H9 (cell line): ENCODE results near the gene IL4. TPM values are rescaled to one million over a fixed set of nuclear protein-coding genes. Genes with fewer than 3 reads are reported as not detected.
A peak's percentile ranks its signal among the peaks of the same experiment; 100 is the strongest.

ENCODE experiments used
- DNase-seq: peaks from one replicate; pipeline ENCODE4 v3.0.0-alpha.2; 2017
- H2AFZ ChIP-seq: one replicate; pipeline ENCODE4 v1.6.1; 2013; ENCODE audit warnings: mild to moderate bottlenecking, low read length, control low read depth, moderate library complexity
- H2AK5ac ChIP-seq: 2 replicates; pipeline ENCODE4 v1.6.1; 2013; ENCODE audit warnings: low read length, control low read depth, mixed read lengths; ENCODE audit not compliant: insufficient read length
- H2BK120ac ChIP-seq: one replicate; pipeline ENCODE4 v1.6.1; 2013; ENCODE audit warnings: low read depth, mild to moderate bottlenecking, low read length, control low read depth, inconsistent platforms; ENCODE audit not compliant: poor library complexity, severe bottlenecking
- H2BK12ac ChIP-seq: 2 replicates; pipeline ENCODE4 v1.6.1; 2013; ENCODE audit warnings: low read length, control low read depth, mixed read lengths, low read depth; ENCODE audit not compliant: insufficient read length
- H2BK15ac ChIP-seq: 2 replicates; pipeline ENCODE4 v1.6.1; 2013; ENCODE audit warnings: low read depth, low read length, control low read depth
- H2BK20ac ChIP-seq: one replicate; pipeline ENCODE4 v1.6.1; 2013; ENCODE audit warnings: low read depth, mild to moderate bottlenecking, low read length, control low read depth, inconsistent platforms; ENCODE audit not compliant: poor library complexity, severe bottlenecking
- H2BK5ac ChIP-seq: 2 replicates; pipeline ENCODE4 v1.6.1; 2013; ENCODE audit warnings: low read length, control low read depth, mixed read lengths; ENCODE audit not compliant: insufficient read length
- H3K14ac ChIP-seq: 2 replicates; pipeline ENCODE4 v1.6.1; 2013; ENCODE audit warnings: low read length, control low read depth; ENCODE audit not compliant: insufficient read depth
- H3K18ac ChIP-seq: 2 replicates; pipeline ENCODE4 v1.6.1; 2013; ENCODE audit warnings: low read depth, mild to moderate bottlenecking, mixed read lengths, low read length, control low read depth; ENCODE audit not compliant: insufficient read length
- H3K23ac ChIP-seq: 2 replicates; pipeline ENCODE4 v1.6.1; 2013; ENCODE audit warnings: low read length, control low read depth, mixed read lengths, low read depth; ENCODE audit not compliant: insufficient read length
- H3K23me2 ChIP-seq: 2 replicates; pipeline ENCODE4 v1.6.1; 2013; ENCODE audit warnings: low read depth, mild to moderate bottlenecking, mixed read lengths, low read length, control low read depth; ENCODE audit not compliant: insufficient read length, poor library complexity, severe bottlenecking
- H3K27ac ChIP-seq: 2 replicates; pipeline ENCODE4 v1.5.1; 2013; ENCODE audit warnings: low read length, control low read depth, mixed read lengths, low read depth; ENCODE audit not compliant: insufficient read length
- H3K27me3 ChIP-seq: 2 replicates; pipeline ENCODE4 v1.6.1; 2013; ENCODE audit warnings: low read length, control low read depth, inconsistent platforms; ENCODE audit not compliant: insufficient read depth
- H3K4ac ChIP-seq: 2 replicates; pipeline ENCODE4 v1.6.1; 2013; ENCODE audit warnings: low read depth, mild to moderate bottlenecking, control low read depth, inconsistent platforms, low read length, moderate library complexity
- H3K4me1 ChIP-seq: 2 replicates; pipeline ENCODE4 v1.6.1; 2013; ENCODE audit warnings: low read length, control low read depth, inconsistent platforms; ENCODE audit not compliant: insufficient read depth
- H3K4me2 ChIP-seq: 2 replicates; pipeline ENCODE4 v1.6.1; 2013; ENCODE audit warnings: low read length, control low read depth, mixed read lengths; ENCODE audit not compliant: insufficient read length, insufficient read depth
- H3K56ac ChIP-seq: 2 replicates; pipeline ENCODE4 v1.6.1; 2013; ENCODE audit warnings: low read depth, mild to moderate bottlenecking, mixed read lengths, low read length, control low read depth; ENCODE audit not compliant: insufficient read length
- H3K79me1 ChIP-seq: 2 replicates; pipeline ENCODE4 v1.6.1; 2013; ENCODE audit warnings: low read depth, mild to moderate bottlenecking, moderate library complexity, low read length, control low read depth, inconsistent platforms; ENCODE audit not compliant: insufficient read depth, poor library complexity, severe bottlenecking
- H3K79me2 ChIP-seq: 2 replicates; pipeline ENCODE4 v1.6.1; 2013; ENCODE audit warnings: low read length, control low read depth, inconsistent platforms; ENCODE audit not compliant: insufficient read depth
- H3K9ac ChIP-seq: 2 replicates; pipeline ENCODE4 v1.6.1; 2013; ENCODE audit warnings: low read length, control low read depth, mixed read lengths; ENCODE audit not compliant: insufficient read length; ENCODE audit errors: extremely low read depth
- H3K9me3 ChIP-seq: one replicate; pipeline ENCODE4 v1.6.1; 2013; ENCODE audit warnings: low read depth, low read length, inconsistent platforms; ENCODE audit not compliant: control insufficient read depth
- H3T11ph ChIP-seq: one replicate; pipeline ENCODE4 v1.6.1; 2013; ENCODE audit warnings: mild to moderate bottlenecking, low read length, control low read depth, inconsistent platforms
- H4K20me1 ChIP-seq: one replicate; pipeline ENCODE4 v1.6.1; 2013; ENCODE audit not compliant: control insufficient read depth, insufficient read length, insufficient read depth
- H4K5ac ChIP-seq: 2 replicates; pipeline ENCODE4 v1.6.1; 2013; ENCODE audit warnings: low read depth, mild to moderate bottlenecking, mixed read lengths, low read length, control low read depth; ENCODE audit not compliant: insufficient read length
- H4K8ac ChIP-seq: replicated peaks from 2 replicates; pipeline ENCODE4 v1.6.1; 2013; ENCODE audit warnings: low read length, control low read depth, mixed read lengths, low read depth; ENCODE audit not compliant: insufficient read length
- H4K91ac ChIP-seq: 2 replicates; pipeline ENCODE4 v1.6.1; 2013; ENCODE audit warnings: low read depth, mild to moderate bottlenecking, moderate library complexity, mixed read lengths, low read length, control low read depth; ENCODE audit not compliant: insufficient read length
- H3K27ac Mint-ChIP-seq, 3 experiments: 2 replicates in 2 of 3; 3 replicates in 1 of 3; pipeline ENCODE4 v1.8.0; 2020 to 2021; ENCODE audit warnings: mixed read lengths in 3 of 3, mild to moderate bottlenecking in 1 of 3, moderate library complexity in 1 of 3
- H3K27me3 Mint-ChIP-seq: 2 replicates; pipeline ENCODE4 v1.8.0; 2021; ENCODE audit warnings: low read depth, mild to moderate bottlenecking, moderate library complexity, mixed read lengths
- H3K36me3 Mint-ChIP-seq, 3 experiments: 2 replicates in 2 of 3; 3 replicates in 1 of 3; pipeline ENCODE4 v1.8.0; 2020 to 2021; ENCODE audit warnings: low read depth in 3 of 3, mixed read lengths in 3 of 3; ENCODE audit not compliant: insufficient read depth in 1 of 3
- H3K4me1 Mint-ChIP-seq, 2 experiments: 2 replicates each; pipeline ENCODE4 v1.8.0; 2020; ENCODE audit warnings: mixed read lengths in 2 of 2
- H3K4me3 Mint-ChIP-seq, 2 experiments: 2 replicates in 1 of 2; 3 replicates in 1 of 2; pipeline ENCODE4 v1.8.0; 2020 to 2021; ENCODE audit warnings: mild to moderate bottlenecking in 2 of 2, mixed read lengths in 2 of 2, moderate library complexity in 1 of 2
- H3K9me3 Mint-ChIP-seq, 2 experiments: 2 replicates in 1 of 2; 3 replicates in 1 of 2; pipeline ENCODE4 v1.8.0; 2020; ENCODE audit warnings: mild to moderate bottlenecking in 2 of 2, mixed read lengths in 2 of 2, moderate library complexity in 1 of 2
- CTCF ChIP-seq: fragments of 200-600 bp; sonication (generic); conservative IDR thresholded peaks from 3 replicates; pipeline ENCODE4 v1.8.0; 2021; ENCODE audit warnings: antibody characterized with exemption, mild to moderate bottlenecking
- WGBS: extraction: QIAGEN DNeasy Blood & Tissue Kit; methylation state at CpG from one replicate; pipeline ENCODE4 v1.1.7; 2013; ENCODE audit warnings: missing lambda C conversion rate, low lambda C conversion rate, mixed read lengths; ENCODE audit not compliant: insufficient read length; ENCODE audit errors: extremely low coverage; 5-methylcytosine and 5-hydroxymethylcytosine counted together
- total RNA-seq: library from RNA; stranded (reverse); gene quantifications from 2 replicates; pipeline ENCODE4 v1.2.1, GENCODE V29; 2021

Gene IL4
- total RNA-seq, 1 experiment from 2014 or later = not detected

DNA sequence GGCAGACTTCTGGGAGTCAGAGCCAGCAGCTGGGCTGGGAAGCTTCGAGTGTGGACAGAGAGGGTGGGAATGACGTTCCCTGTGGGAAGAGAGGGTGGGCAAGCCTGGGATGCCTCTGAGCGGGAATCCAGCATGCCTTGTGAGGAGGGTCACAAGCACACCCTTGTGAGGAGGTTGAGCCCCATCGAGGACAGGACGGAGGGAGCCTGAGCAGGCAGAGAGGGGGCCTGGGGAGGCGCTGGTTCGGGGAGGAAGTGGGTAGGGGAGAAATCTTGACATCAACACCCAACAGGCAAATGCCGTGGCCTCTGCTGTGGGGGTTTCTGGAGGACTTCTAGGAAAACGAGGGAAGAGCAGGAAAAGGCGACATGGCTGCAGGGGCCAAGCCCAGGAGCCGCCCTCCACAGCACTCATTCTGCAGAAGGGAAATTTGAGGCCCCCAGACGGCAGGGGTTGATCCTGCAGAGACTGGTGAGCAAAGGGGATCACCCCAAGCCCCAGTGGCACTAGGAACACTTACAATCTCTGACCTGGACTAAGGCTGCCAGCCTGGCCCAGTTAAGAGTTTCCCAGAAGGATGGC is 16.9 kb upstream of the IL4 start:
- H4K91ac ChIP-seq = no peak overlapping the region
- no peak overlapping the region for H3K14ac ChIP-seq
- H3K9ac ChIP-seq = no peak overlapping the region
- no peak overlapping the region for H3K4me2 ChIP-seq
- no peak overlapping the region for H2BK20ac ChIP-seq
- H4K20me1 ChIP-seq = no peaks in the 10 kb centered on the region
- H3K23ac ChIP-seq = no peak overlapping the region
- H2BK12ac ChIP-seq = no peak overlapping the region
- no peaks in the 10 kb centered on the region for H3K79me1 ChIP-seq
- H2AK5ac ChIP-seq = no peak overlapping the region
- no peak overlapping the region for H3T11ph ChIP-seq
- Mint-ChIP-seq H3K4me1 (peaks cover 7 to 13% of the 10 kb centered on the region in 2 experiments), H3K27me3 (peaks cover 52% of the 10 kb centered on the region), H3K4me3 (peak overlapping the region; percentile 4 to 58; a peak in 1 of 5 replicates), H3K27ac (no peak overlapping the region), H3K36me3 (no peaks in the 10 kb centered on the region), H3K9me3 (peaks cover 0 to 12% of the 10 kb centered on the region in 2 experiments; a peak in 3 of 5 replicates)
- no peak overlapping the region for H2BK15ac ChIP-seq
- H3K9me3 ChIP-seq = no peaks in the 10 kb centered on the region
- H2BK120ac ChIP-seq = no peak overlapping the region
- H3K4me1 ChIP-seq = no peaks in the 10 kb centered on the region
- H3K27me3 ChIP-seq = peaks cover 6% of the 10 kb centered on the region; the same call in 1 of the 2 replicates
- TF ChIP-seq CTCF = no peak
- no peak overlapping the region for H3K18ac ChIP-seq
- no peak overlapping the region for H3K56ac ChIP-seq
- H3K4ac ChIP-seq = no peak overlapping the region
- DNase-seq = no peak
- no CpG with 5 or more reads among the region's 12 CpGs for WGBS
- no peaks in the 10 kb centered on the region for H3K23me2 ChIP-seq
- no peak overlapping the region for H4K5ac ChIP-seq
- no peak overlapping the region for H3K27ac ChIP-seq
- H3K79me2 ChIP-seq = no peaks in the 10 kb centered on the region
- no peak overlapping the region for H2BK5ac ChIP-seq
- H2AFZ ChIP-seq = no peak overlapping the region
- H4K8ac ChIP-seq = no peak overlapping the region
